GM23338 (cell line): ENCODE results near the gene ABCD3. TPM values are rescaled to one million over a fixed set of nuclear protein-coding genes. Genes with fewer than 3 reads are reported as not detected.

Experiments
- ATAC-seq: fragments of 200-7000 bp; cut with Tn5 transposase; 3 replicates; pipeline ENCODE4 v1.9.1; 2020
- DNase-seq: peaks from one replicate; pipeline ENCODE4 v3.0.0-alpha.2; 2015; ENCODE audit warnings: low spot score
- H2AFZ ChIP-seq: fragments of 200-600 bp; sonication (generic); 2 replicates; pipeline ENCODE4 v1.8.0; 2016; ENCODE audit warnings: antibody characterized with exemption, mild to moderate bottlenecking, moderate library complexity
- H3F3A ChIP-seq: fragments of 200-600 bp; sonication (generic); replicated peaks from 2 replicates; pipeline ENCODE4 v1.8.0; 2017; ENCODE audit warnings: antibody characterized with exemption, mixed run types, low read depth
- H3K27ac ChIP-seq: fragments of 200-600 bp; sonication (generic); 2 replicates; pipeline ENCODE4 v1.6.1; 2016; ENCODE audit warnings: low read depth
- H3K27me3 ChIP-seq: fragments of 200-600 bp; sonication (generic); 2 replicates; pipeline ENCODE4 v1.8.0; 2016; ENCODE audit warnings: mild to moderate bottlenecking, mixed run types, moderate library complexity; ENCODE audit not compliant: insufficient read depth
- H3K36me3 ChIP-seq: fragments of 200-600 bp; sonication (generic); 2 replicates; pipeline ENCODE4 v1.8.0; 2016; ENCODE audit warnings: mild to moderate bottlenecking; ENCODE audit not compliant: insufficient read depth
- H3K4me1 ChIP-seq: fragments of 200-600 bp; sonication (generic); 2 replicates; pipeline ENCODE4 v1.8.0; 2016; ENCODE audit warnings: mild to moderate bottlenecking, moderate library complexity; ENCODE audit not compliant: insufficient read depth
- H3K4me2 ChIP-seq: fragments of 200-600 bp; sonication (generic); 2 replicates; pipeline ENCODE4 v1.7.1; 2017; ENCODE audit warnings: mixed run types
- H3K4me3 ChIP-seq: fragments of 200-600 bp; sonication (generic); 2 replicates; pipeline ENCODE4 v1.6.1; 2016; ENCODE audit warnings: mixed run types
- H3K79me2 ChIP-seq: fragments of 200-600 bp; sonication (generic); replicated peaks from 2 replicates; pipeline ENCODE4 v1.8.0; 2017; ENCODE audit warnings: mild to moderate bottlenecking; ENCODE audit not compliant: insufficient read depth
- H3K9me2 ChIP-seq: fragments of 200-600 bp; sonication (generic); 2 replicates; pipeline ENCODE4 v1.8.0; 2017; ENCODE audit not compliant: insufficient read depth
- H4K20me1 ChIP-seq: fragments of 200-600 bp; sonication (generic); replicated peaks from 2 replicates; pipeline ENCODE4 v1.8.0; 2017; ENCODE audit warnings: mild to moderate bottlenecking; ENCODE audit not compliant: insufficient read depth
- H3K27ac Mint-ChIP-seq: 2 replicates; pipeline ENCODE4 v1.8.0; 2020; ENCODE audit warnings: inconsistent platforms, mild to moderate bottlenecking, moderate library complexity, mixed read lengths
- H3K27me3 Mint-ChIP-seq: 3 replicates; pipeline ENCODE4 v1.8.0; 2022; ENCODE audit warnings: low read depth, mild to moderate bottlenecking, moderate library complexity, mixed read lengths, inconsistent platforms; ENCODE audit not compliant: insufficient read depth, poor library complexity
- H3K36me3 Mint-ChIP-seq: 3 replicates; pipeline ENCODE4 v1.8.0; 2021; ENCODE audit warnings: low read depth, mild to moderate bottlenecking, inconsistent platforms, moderate library complexity, mixed read lengths
- H3K4me1 Mint-ChIP-seq: 3 replicates; pipeline ENCODE4 v1.8.0; 2020; ENCODE audit warnings: mild to moderate bottlenecking, inconsistent platforms, mixed read lengths
- H3K4me3 Mint-ChIP-seq: 3 replicates; pipeline ENCODE4 v1.8.0; 2021; ENCODE audit warnings: moderate library complexity, mild to moderate bottlenecking, inconsistent platforms, mixed read lengths
- H3K9me3 Mint-ChIP-seq: 3 replicates; pipeline ENCODE4 v1.8.0; 2020; ENCODE audit warnings: moderate library complexity, mild to moderate bottlenecking, inconsistent platforms, mixed read lengths
- CREB1 ChIP-seq: fragments of 250-450 bp; sonication (Bioruptor Pico); IDR thresholded peaks from 2 replicates; pipeline ENCODE4 v1.5.0; 2020; ENCODE audit warnings: low read depth, mild to moderate bottlenecking, moderate library complexity
- ETS1 ChIP-seq: IDR thresholded peaks from 2 replicates; pipeline ENCODE4 v1.6.1; 2016; ENCODE audit warnings: antibody characterized with exemption
- EZH2phosphoT487 ChIP-seq: fragments of 200-600 bp; sonication (generic); IDR thresholded peaks from one replicate; pipeline ENCODE4 v1.8.1; 2018; ENCODE audit warnings: antibody characterized with exemption; ENCODE audit not compliant: unreplicated experiment
- POLR2AphosphoS5 ChIP-seq: IDR thresholded peaks from 2 replicates; pipeline ENCODE4 v1.6.1; 2016; ENCODE audit warnings: antibody characterized with exemption, low read depth
- ZNF331 ChIP-seq: fragments of 250-450 bp; sonication (Bioruptor Pico); IDR thresholded peaks from 2 replicates; pipeline ENCODE4 v1.5.0; 2020; ENCODE audit warnings: low read depth, mild to moderate bottlenecking, moderate library complexity
- polyA plus RNA-seq: library from polyadenylated mRNA; unstranded; fragments of >200 nt; fragmentation: Nextera tagmentation; extraction: Ambion mirVana; gene quantifications from 2 replicates; pipeline ENCODE4 v1.2.1, GENCODE V29; 2016
- total RNA-seq: library from RNA; depleted of rRNA; stranded (reverse); fragments of >200 nt; shearing (Covaris generic); gene quantifications from 2 replicates; pipeline ENCODE4 v1.2.3, GENCODE V29; 2014
- TF ChIP-seq, protein P1 (sequence below): IDR thresholded peaks from one replicate; pipeline ENCODE4 v1.6.1; 2018; ENCODE audit warnings: antibody characterized with exemption; ENCODE audit not compliant: unreplicated experiment
- TF ChIP-seq, protein P2 (sequence below): fragments of 250-450 bp; sonication (Bioruptor Pico); IDR thresholded peaks from 2 replicates; pipeline ENCODE4 v1.5.0; 2020; ENCODE audit warnings: mild to moderate bottlenecking, moderate library complexity

ABCD3 gene
- total and polyA plus RNA-seq, 2 experiments from 2014 or later: 12.3 to 24.0 TPM

- no peak overlapping the region for H2AFZ ChIP-seq
- H3K4me3 ChIP-seq: no peak overlapping the region
- peaks cover 8% of the 10 kb centered on the region for H3K4me1 ChIP-seq
- DNase-seq (no peak), ATAC-seq (no peak)
- no peaks in the 10 kb centered on the region for H3F3A ChIP-seq
- no peaks in the 10 kb centered on the region for H3K36me3 Mint-ChIP-seq
- H4K20me1 ChIP-seq: peaks cover 16% of the 10 kb centered on the region
- no peaks in the 10 kb centered on the region for H3K36me3 ChIP-seq
- H3K27ac Mint-ChIP-seq: no peak overlapping the region
- no peak overlapping the region for H3K4me2 ChIP-seq
- H3K9me3 Mint-ChIP-seq: no peaks in the 10 kb centered on the region
- TF ChIP-seq EZH2phosphoT487 (no peak), POLR2AphosphoS5 (no peak), CREB1 (CRISPR knock-in tag) (no peak), ZNF331 (CRISPR knock-in tag) (no peak), ETS1 (no peak)
- TF ChIP-seq, protein P1, sequence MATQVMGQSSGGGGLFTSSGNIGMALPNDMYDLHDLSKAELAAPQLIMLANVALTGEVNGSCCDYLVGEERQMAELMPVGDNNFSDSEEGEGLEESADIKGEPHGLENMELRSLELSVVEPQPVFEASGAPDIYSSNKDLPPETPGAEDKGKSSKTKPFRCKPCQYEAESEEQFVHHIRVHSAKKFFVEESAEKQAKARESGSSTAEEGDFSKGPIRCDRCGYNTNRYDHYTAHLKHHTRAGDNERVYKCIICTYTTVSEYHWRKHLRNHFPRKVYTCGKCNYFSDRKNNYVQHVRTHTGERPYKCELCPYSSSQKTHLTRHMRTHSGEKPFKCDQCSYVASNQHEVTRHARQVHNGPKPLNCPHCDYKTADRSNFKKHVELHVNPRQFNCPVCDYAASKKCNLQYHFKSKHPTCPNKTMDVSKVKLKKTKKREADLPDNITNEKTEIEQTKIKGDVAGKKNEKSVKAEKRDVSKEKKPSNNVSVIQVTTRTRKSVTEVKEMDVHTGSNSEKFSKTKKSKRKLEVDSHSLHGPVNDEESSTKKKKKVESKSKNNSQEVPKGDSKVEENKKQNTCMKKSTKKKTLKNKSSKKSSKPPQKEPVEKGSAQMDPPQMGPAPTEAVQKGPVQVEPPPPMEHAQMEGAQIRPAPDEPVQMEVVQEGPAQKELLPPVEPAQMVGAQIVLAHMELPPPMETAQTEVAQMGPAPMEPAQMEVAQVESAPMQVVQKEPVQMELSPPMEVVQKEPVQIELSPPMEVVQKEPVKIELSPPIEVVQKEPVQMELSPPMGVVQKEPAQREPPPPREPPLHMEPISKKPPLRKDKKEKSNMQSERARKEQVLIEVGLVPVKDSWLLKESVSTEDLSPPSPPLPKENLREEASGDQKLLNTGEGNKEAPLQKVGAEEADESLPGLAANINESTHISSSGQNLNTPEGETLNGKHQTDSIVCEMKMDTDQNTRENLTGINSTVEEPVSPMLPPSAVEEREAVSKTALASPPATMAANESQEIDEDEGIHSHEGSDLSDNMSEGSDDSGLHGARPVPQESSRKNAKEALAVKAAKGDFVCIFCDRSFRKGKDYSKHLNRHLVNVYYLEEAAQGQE: no peak
- TF ChIP-seq, protein P2, sequence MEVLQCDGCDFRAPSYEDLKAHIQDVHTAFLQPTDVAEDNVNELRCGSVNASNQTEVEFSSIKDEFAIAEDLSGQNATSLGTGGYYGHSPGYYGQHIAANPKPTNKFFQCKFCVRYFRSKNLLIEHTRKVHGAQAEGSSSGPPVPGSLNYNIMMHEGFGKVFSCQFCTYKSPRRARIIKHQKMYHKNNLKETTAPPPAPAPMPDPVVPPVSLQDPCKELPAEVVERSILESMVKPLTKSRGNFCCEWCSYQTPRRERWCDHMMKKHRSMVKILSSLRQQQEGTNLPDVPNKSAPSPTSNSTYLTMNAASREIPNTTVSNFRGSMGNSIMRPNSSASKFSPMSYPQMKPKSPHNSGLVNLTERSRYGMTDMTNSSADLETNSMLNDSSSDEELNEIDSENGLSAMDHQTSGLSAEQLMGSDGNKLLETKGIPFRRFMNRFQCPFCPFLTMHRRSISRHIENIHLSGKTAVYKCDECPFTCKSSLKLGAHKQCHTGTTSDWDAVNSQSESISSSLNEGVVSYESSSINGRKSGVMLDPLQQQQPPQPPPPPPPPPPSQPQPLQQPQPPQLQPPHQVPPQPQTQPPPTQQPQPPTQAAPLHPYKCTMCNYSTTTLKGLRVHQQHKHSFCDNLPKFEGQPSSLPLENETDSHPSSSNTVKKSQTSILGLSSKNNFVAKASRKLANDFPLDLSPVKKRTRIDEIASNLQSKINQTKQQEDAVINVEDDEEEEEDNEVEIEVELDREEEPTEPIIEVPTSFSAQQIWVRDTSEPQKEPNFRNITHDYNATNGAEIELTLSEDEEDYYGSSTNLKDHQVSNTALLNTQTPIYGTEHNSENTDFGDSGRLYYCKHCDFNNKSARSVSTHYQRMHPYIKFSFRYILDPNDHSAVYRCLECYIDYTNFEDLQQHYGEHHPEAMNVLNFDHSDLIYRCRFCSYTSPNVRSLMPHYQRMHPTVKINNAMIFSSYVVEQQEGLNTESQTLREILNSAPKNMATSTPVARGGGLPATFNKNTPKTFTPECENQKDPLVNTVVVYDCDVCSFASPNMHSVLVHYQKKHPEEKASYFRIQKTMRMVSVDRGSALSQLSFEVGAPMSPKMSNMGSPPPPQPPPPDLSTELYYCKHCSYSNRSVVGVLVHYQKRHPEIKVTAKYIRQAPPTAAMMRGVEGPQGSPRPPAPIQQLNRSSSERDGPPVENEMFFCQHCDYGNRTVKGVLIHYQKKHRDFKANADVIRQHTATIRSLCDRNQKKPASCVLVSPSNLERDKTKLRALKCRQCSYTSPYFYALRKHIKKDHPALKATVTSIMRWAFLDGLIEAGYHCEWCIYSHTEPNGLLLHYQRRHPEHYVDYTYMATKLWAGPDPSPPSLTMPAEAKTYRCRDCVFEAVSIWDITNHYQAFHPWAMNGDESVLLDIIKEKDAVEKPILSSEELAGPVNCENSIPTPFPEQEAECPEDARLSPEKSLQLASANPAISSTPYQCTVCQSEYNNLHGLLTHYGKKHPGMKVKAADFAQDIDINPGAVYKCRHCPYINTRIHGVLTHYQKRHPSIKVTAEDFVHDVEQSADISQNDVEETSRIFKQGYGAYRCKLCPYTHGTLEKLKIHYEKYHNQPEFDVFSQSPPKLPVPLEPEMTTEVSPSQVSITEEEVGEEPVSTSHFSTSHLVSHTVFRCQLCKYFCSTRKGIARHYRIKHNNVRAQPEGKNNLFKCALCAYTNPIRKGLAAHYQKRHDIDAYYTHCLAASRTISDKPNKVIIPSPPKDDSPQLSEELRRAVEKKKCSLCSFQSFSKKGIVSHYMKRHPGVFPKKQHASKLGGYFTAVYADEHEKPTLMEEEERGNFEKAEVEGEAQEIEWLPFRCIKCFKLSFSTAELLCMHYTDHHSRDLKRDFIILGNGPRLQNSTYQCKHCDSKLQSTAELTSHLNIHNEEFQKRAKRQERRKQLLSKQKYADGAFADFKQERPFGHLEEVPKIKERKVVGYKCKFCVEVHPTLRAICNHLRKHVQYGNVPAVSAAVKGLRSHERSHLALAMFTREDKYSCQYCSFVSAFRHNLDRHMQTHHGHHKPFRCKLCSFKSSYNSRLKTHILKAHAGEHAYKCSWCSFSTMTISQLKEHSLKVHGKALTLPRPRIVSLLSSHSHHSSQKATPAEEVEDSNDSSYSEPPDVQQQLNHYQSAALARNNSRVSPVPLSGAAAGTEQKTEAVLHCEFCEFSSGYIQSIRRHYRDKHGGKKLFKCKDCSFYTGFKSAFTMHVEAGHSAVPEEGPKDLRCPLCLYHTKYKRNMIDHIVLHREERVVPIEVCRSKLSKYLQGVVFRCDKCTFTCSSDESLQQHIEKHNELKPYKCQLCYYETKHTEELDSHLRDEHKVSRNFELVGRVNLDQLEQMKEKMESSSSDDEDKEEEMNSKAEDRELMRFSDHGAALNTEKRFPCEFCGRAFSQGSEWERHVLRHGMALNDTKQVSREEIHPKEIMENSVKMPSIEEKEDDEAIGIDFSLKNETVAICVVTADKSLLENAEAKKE (CRISPR knock-in tag): no peak
- peaks cover 11% of the 10 kb centered on the region for H3K27me3 Mint-ChIP-seq
- H3K4me3 Mint-ChIP-seq: no peak overlapping the region
- peaks cover 26% of the 10 kb centered on the region for H3K4me1 Mint-ChIP-seq
- H3K27ac ChIP-seq: no peak overlapping the region
- no peaks in the 10 kb centered on the region for H3K9me2 ChIP-seq
- H3K79me2 ChIP-seq: peaks cover 82% of the 10 kb centered on the region
- peaks cover 19% of the 10 kb centered on the region for H3K27me3 ChIP-seq
Measured at GRCh38 chr1:94422115-94422820, 4.1 kb downstream of the ABCD3 start.
